NB4 (cell line): ENCODE measurements around the gene IKZF4.

ENCODE experiments used
- CTCF ChIP-seq: IDR thresholded peaks from one replicate; pipeline ENCODE4 v1.5.1; 2012; ENCODE audit warnings: low read depth, low read length
- MYC ChIP-seq: IDR thresholded peaks from 2 replicates; pipeline ENCODE4 v1.6.1; 2011; ENCODE audit warnings: low read depth, low read length
- POLR2A ChIP-seq: IDR thresholded peaks from 2 replicates; pipeline ENCODE4 v1.6.1; 2011; ENCODE audit warnings: mild to moderate bottlenecking; ENCODE audit not compliant: insufficient read length; ENCODE audit errors: extremely low read depth

GRCh38 chr12:56031987-56032386 is 11.1 kb downstream of the IKZF4 start:
- no peak for TF ChIP-seq CTCF
- no peak for TF ChIP-seq POLR2A
- TF ChIP-seq MYC: no peak
